Measurements from ENCODE around the gene HNRNPF.

The HNRNPF gene

GRCh38 chr10:43411536-43411935 is 2.5 kb upstream of the HNRNPF start:
- Histone ChIP-seq H3K27ac (ENCODE audit: insufficient read depth in 1 of 2, low read depth in 1 of 2, low read length in 2 of 2, poor library complexity in 1 of 2, severe bottlenecking in 2 of 2) (no peak overlapping the region), H3K27me3 (replicated peaks in 2 of 5; ENCODE audit: control insufficient read depth in 4 of 5, insufficient read depth in 5 of 5, low read length in 4 of 5) (no peaks in the 10 kb centered on the region), H3K4me3 (ENCODE audit: control insufficient read depth in 1 of 7, extremely low read depth in 1 of 7, insufficient read depth in 4 of 7, low read depth in 2 of 7, low read length in 6 of 7) (no peak overlapping the region), H3K9me3 (ENCODE audit: control extremely low read depth in 1 of 5, control insufficient read depth in 4 of 5, insufficient read depth in 2 of 5, low read depth in 1 of 5, low read length in 4 of 5) (no peaks in the 10 kb centered on the region), H3K4me1 (ENCODE audit: control extremely low read depth in 1 of 4, control insufficient read depth in 4 of 4, insufficient read depth in 4 of 4, low read length in 3 of 4) (peaks cover 2 to 25% (median 16%) of the 10 kb centered on the region in 4 experiments), H3K36me3 (ENCODE audit: control insufficient read depth in 4 of 4, insufficient read depth in 4 of 4, low read length in 3 of 4) (no peaks in the 10 kb centered on the region)
- no peak for DNase-seq
- CTCF ChIA-PET, result no interaction called here
- POLR2A ChIA-PET, result no interaction called here
- WGBS (ENCODE audit: insufficient coverage), result 100% methylated on average over 1 of the region's 2 CpGs

GRCh38 chr10:43410345-43410744 is 1.4 kb upstream of the HNRNPF start:
- no peaks in the 10 kb centered on the region for H3K36me3 ChIP-seq (ENCODE audit: control insufficient read depth in 4 of 4, insufficient read depth in 4 of 4, low read length in 3 of 4)
- H3K4me1 ChIP-seq (ENCODE audit: control extremely low read depth in 1 of 4, control insufficient read depth in 4 of 4, insufficient read depth in 4 of 4, low read length in 3 of 4), result peaks cover 2 to 35% (median 27%) of the 10 kb centered on the region in 4 experiments
- ChIA-PET CTCF (interaction anchor here (1.0 kb wide), 1 partner anchor 25 kb away, joined by 3 read pairs; no protein-coding TSS in a partner anchor), POLR2A (interaction anchor here (0.7 to 3.6 kb wide), 3 partner anchors 9 to 50 kb away, joined by 3 to 32 read pairs (median 4); no protein-coding TSS in a partner anchor)
- WGBS (ENCODE audit: insufficient coverage), result 99% methylated on average over 14 of the region's 14 CpGs
- H3K4me3 ChIP-seq (ENCODE audit: control insufficient read depth in 1 of 7, extremely low read depth in 1 of 7, insufficient read depth in 4 of 7, low read depth in 2 of 7, low read length in 6 of 7), result peak overlapping the region in 3 of 7 experiments; percentile 80 to 92 (median 91)
- no peaks in the 10 kb centered on the region for H3K27me3 ChIP-seq (replicated peaks in 2 of 5; ENCODE audit: control insufficient read depth in 4 of 5, insufficient read depth in 5 of 5, low read length in 4 of 5)
- DNase-seq, result no peak
- H3K9me3 ChIP-seq (ENCODE audit: control extremely low read depth in 1 of 5, control insufficient read depth in 4 of 5, insufficient read depth in 2 of 5, low read depth in 1 of 5, low read length in 4 of 5), result no peaks in the 10 kb centered on the region
- H3K27ac ChIP-seq (ENCODE audit: insufficient read depth in 1 of 2, low read depth in 1 of 2, low read length in 2 of 2, poor library complexity in 1 of 2, severe bottlenecking in 2 of 2), result peak overlapping the region in 1 of 2 experiments; percentile 99

GRCh38 chr10:43409385-43410109 is 561 bp upstream of the HNRNPF start:
- H3K36me3 ChIP-seq (ENCODE audit: control insufficient read depth in 4 of 4, insufficient read depth in 4 of 4, low read length in 3 of 4), result no peaks in the 10 kb centered on the region
- DNase-seq, result peak; percentile 36 to 78 (median 73)
- peaks cover 7 to 43% (median 34%) of the 10 kb centered on the region in 4 experiments for H3K4me1 ChIP-seq (ENCODE audit: control extremely low read depth in 1 of 4, control insufficient read depth in 4 of 4, insufficient read depth in 4 of 4, low read length in 3 of 4)
- H3K4me3 ChIP-seq (ENCODE audit: control insufficient read depth in 1 of 7, extremely low read depth in 1 of 7, insufficient read depth in 4 of 7, low read depth in 2 of 7, low read length in 6 of 7), result peak overlapping the region; percentile 77 to 92 (median 80)
- H3K27ac ChIP-seq (ENCODE audit: insufficient read depth in 1 of 2, low read depth in 1 of 2, low read length in 2 of 2, poor library complexity in 1 of 2, severe bottlenecking in 2 of 2), result peak overlapping the region; percentile 98 to 99
- POLR2A ChIA-PET, result interaction anchor here (0.7 to 3.6 kb wide), 4 partner anchors 10 to 51 kb away, joined by 3 to 32 read pairs (median 4); partner anchors contain the start of gene ZNF487
- CTCF ChIA-PET, result interaction anchor here (0.7 to 1.0 kb wide), 2 partner anchors 25 to 206 kb away, joined by 3 read pairs; no protein-coding TSS in a partner anchor
- no peaks in the 10 kb centered on the region for H3K27me3 ChIP-seq (replicated peaks in 2 of 5; ENCODE audit: control insufficient read depth in 4 of 5, insufficient read depth in 5 of 5, low read length in 4 of 5)
- WGBS (ENCODE audit: insufficient coverage), result 15% methylated on average over 31 of the region's 46 CpGs
- H3K9me3 ChIP-seq (ENCODE audit: control extremely low read depth in 1 of 5, control insufficient read depth in 4 of 5, insufficient read depth in 2 of 5, low read depth in 1 of 5, low read length in 4 of 5), result no peaks in the 10 kb centered on the region

- H3K27ac ChIP-seq (ENCODE audit: insufficient read depth in 1 of 2, low read depth in 1 of 2, low read length in 2 of 2, poor library complexity in 1 of 2, severe bottlenecking in 2 of 2), result peak overlapping the region; percentile 98 to 99
- peaks cover 7 to 55% (median 42%) of the 10 kb centered on the region in 4 experiments for H3K4me1 ChIP-seq (ENCODE audit: control extremely low read depth in 1 of 4, control insufficient read depth in 4 of 4, insufficient read depth in 4 of 4, low read length in 3 of 4)
- ChIA-PET CTCF (interaction anchor here (0.7 to 3.6 kb wide), 7 partner anchors 8 to 51 kb away, joined by 4 to 10 read pairs (median 7); partner anchors contain the start of gene ZNF487), POLR2A (interaction anchor here (0.9 to 3.6 kb wide), 3 partner anchors 10 to 13 kb away, joined by 3 to 32 read pairs (median 4); no protein-coding TSS in a partner anchor)
- H3K27me3 ChIP-seq (replicated peaks in 2 of 5; ENCODE audit: control insufficient read depth in 4 of 5, insufficient read depth in 5 of 5, low read length in 4 of 5), result no peaks in the 10 kb centered on the region
- 0% methylated on average over 15 of the region's 31 CpGs for WGBS (ENCODE audit: insufficient coverage)
- no peaks in the 10 kb centered on the region for H3K9me3 ChIP-seq (ENCODE audit: control extremely low read depth in 1 of 5, control insufficient read depth in 4 of 5, insufficient read depth in 2 of 5, low read depth in 1 of 5, low read length in 4 of 5)
- H3K36me3 ChIP-seq (ENCODE audit: control insufficient read depth in 4 of 4, insufficient read depth in 4 of 4, low read length in 3 of 4), result peaks cover 0 to 5% (median 3%) of the 10 kb centered on the region in 4 experiments
- H3K4me3 ChIP-seq (ENCODE audit: control insufficient read depth in 1 of 7, extremely low read depth in 1 of 7, insufficient read depth in 4 of 7, low read depth in 2 of 7, low read length in 6 of 7), result peak overlapping the region; percentile 76 to 92 (median 84)
- no peak for DNase-seq
Observed at GRCh38 chr10:43408331-43408709, 666 bp downstream of the HNRNPF start.

GRCh38 chr10:43407576-43408330 is 1.2 kb downstream of the HNRNPF start:
- Histone ChIP-seq H3K36me3 (ENCODE audit: control insufficient read depth in 4 of 4, insufficient read depth in 4 of 4, low read length in 3 of 4) (peaks cover 0 to 10% (median 5%) of the 10 kb centered on the region in 4 experiments), H3K27ac (ENCODE audit: insufficient read depth in 1 of 2, low read depth in 1 of 2, low read length in 2 of 2, poor library complexity in 1 of 2, severe bottlenecking in 2 of 2) (peak overlapping the region; percentile 98 to 99), H3K9me3 (ENCODE audit: control extremely low read depth in 1 of 5, control insufficient read depth in 4 of 5, insufficient read depth in 2 of 5, low read depth in 1 of 5, low read length in 4 of 5) (no peaks in the 10 kb centered on the region), H3K27me3 (replicated peaks in 2 of 5; ENCODE audit: control insufficient read depth in 4 of 5, insufficient read depth in 5 of 5, low read length in 4 of 5) (no peaks in the 10 kb centered on the region), H3K4me1 (ENCODE audit: control extremely low read depth in 1 of 4, control insufficient read depth in 4 of 4, insufficient read depth in 4 of 4, low read length in 3 of 4) (peaks cover 7 to 60% (median 45%) of the 10 kb centered on the region in 4 experiments), H3K4me3 (ENCODE audit: control insufficient read depth in 1 of 7, extremely low read depth in 1 of 7, insufficient read depth in 4 of 7, low read depth in 2 of 7, low read length in 6 of 7) (peak overlapping the region; percentile 76 to 92 (median 84))
- ChIA-PET POLR2A (interaction anchor here (0.6 to 3.6 kb wide), 6 partner anchors 10 to 75 kb away, joined by 3 to 32 read pairs (median 4); partner anchors contain the start of gene ZNF487), CTCF (interaction anchor here (0.6 to 3.6 kb wide), 11 partner anchors 9 to 51 kb away, joined by 3 to 10 read pairs (median 6); partner anchors contain the start of gene ZNF487)
- WGBS (ENCODE audit: insufficient coverage), result 0% methylated on average over 40 of the region's 56 CpGs
- peak; percentile 89 to 94 (median 93) for DNase-seq

GRCh38 chr10:43407148-43407575 is 1.8 kb downstream of the HNRNPF start:
- Histone ChIP-seq H3K27me3 (replicated peaks in 2 of 5; ENCODE audit: control insufficient read depth in 4 of 5, insufficient read depth in 5 of 5, low read length in 4 of 5) (no peaks in the 10 kb centered on the region), H3K4me1 (ENCODE audit: control extremely low read depth in 1 of 4, control insufficient read depth in 4 of 4, insufficient read depth in 4 of 4, low read length in 3 of 4) (peaks cover 9 to 63% (median 48%) of the 10 kb centered on the region in 4 experiments), H3K27ac (ENCODE audit: insufficient read depth in 1 of 2, low read depth in 1 of 2, low read length in 2 of 2, poor library complexity in 1 of 2, severe bottlenecking in 2 of 2) (peak overlapping the region; percentile 98 to 99), H3K36me3 (ENCODE audit: control insufficient read depth in 4 of 4, insufficient read depth in 4 of 4, low read length in 3 of 4) (peaks cover 0 to 16% (median 6%) of the 10 kb centered on the region in 4 experiments), H3K4me3 (ENCODE audit: control insufficient read depth in 1 of 7, extremely low read depth in 1 of 7, insufficient read depth in 4 of 7, low read depth in 2 of 7, low read length in 6 of 7) (peak overlapping the region; percentile 76 to 92 (median 84)), H3K9me3 (ENCODE audit: control extremely low read depth in 1 of 5, control insufficient read depth in 4 of 5, insufficient read depth in 2 of 5, low read depth in 1 of 5, low read length in 4 of 5) (no peaks in the 10 kb centered on the region)
- ChIA-PET CTCF (interaction anchor here (1.0 to 3.6 kb wide), 8 partner anchors 11 to 52 kb away, joined by 4 to 10 read pairs (median 6); partner anchors contain the start of gene ZNF487), POLR2A (interaction anchor here (0.5 to 3.6 kb wide), 6 partner anchors 9 to 399 kb away, joined by 3 to 32 read pairs (median 4); partner anchors contain the start of gene ZNF487)
- DNase-seq, result peak in 2 of 3 donors; percentile 33 to 36
- WGBS (ENCODE audit: insufficient coverage), result 0% methylated on average over 38 of the region's 59 CpGs

Measured in common myeloid progenitor, CD34-positive (primary cell).